HL-60/S4 treated with phorbol 12-myristate 13-acetate at 8.2 ng/mL for 4 days and 3 days (cell line): ENCODE results near the gene MRPL42.
"Not testable (repeated sequence)": the region's sequence is repeated elsewhere in the genome, so short reads cannot be mapped to it uniquely, and the experiment has no call there.

Experiments
- in situ Hi-C: fragments of 300-500 bp; cut with MboI; formaldehyde crosslinking; loops from 2 replicates; pipeline ENCODE4 v1.15.0; 2022; ENCODE audit warnings: low sequenced_read_pairs

Gene MRPL42

DNA sequence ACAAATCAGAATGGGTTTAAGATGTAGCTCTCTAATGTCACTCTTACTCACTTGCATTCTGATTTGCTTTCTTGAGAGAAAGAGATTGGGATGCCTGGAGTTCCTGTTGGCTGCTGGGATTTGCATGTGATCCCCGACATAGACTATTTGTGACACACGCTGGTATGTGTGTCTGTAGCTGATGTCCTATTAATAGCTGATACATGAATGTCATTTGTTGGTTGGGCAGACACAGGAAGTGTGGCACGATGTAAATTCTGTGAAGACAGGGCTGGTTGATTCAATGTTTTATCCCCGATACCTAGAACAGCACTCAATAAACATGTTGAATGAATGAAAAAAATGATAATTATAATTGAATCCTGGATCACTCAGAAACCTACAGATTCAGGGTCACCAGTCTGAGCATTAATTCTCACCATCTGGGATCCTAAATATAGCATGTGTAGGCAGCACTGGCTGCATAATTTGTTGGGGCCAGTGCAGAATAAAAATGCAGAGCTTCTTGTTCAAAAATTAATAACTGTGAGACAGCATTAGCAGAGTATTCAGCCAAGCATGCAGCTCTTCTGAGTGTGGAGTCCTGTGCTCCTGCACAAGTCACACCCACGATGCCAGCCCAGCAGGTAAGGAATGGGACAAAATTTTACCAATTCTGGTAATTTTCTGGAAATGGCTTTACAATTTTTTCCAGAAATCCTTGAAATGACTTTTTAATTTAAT is 69.6 kb downstream of the MRPL42 start:
- in situ Hi-C loops: no loop called here

- in situ Hi-C loops: no loop called here
Observed at GRCh38 chr12:93537769-93538168, 70.5 kb downstream of the MRPL42 start.

- in situ Hi-C loops: no loop called here
Observed at GRCh38 chr12:93539821-93540220, 72.5 kb downstream of the MRPL42 start.

- in situ Hi-C loops: no loop called here
Observed at GRCh38 chr12:93540466-93540865, 73.2 kb downstream of the MRPL42 start.

- in situ Hi-C loops: no loop called here
Observed at GRCh38 chr12:93541578-93542225, 74.4 kb downstream of the MRPL42 start.

DNA sequence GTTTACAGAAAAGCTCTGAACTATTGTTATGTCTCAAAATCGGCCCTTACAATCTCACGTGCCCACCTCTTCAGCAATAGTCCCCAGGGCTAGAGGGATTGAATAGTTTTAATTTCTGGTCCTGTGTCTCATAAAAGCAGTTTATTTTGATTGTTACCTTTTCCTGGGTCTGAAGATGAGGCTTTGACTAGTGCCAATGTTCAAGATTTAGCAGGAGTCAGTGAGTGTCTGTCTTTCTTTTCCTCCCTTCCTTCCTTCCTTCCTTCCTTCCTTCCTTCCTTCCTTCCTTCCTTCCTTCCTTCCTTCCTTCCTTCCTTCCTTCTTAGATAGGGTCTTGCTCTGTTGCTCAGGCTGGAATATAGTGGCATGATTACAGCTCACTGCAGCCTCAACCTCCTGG is 80.5 kb downstream of the MRPL42 start:
- in situ Hi-C loops: no loop called here

- in situ Hi-C loops: no loop called here
Observed at GRCh38 chr12:93549174-93549573, 81.9 kb downstream of the MRPL42 start.

DNA sequence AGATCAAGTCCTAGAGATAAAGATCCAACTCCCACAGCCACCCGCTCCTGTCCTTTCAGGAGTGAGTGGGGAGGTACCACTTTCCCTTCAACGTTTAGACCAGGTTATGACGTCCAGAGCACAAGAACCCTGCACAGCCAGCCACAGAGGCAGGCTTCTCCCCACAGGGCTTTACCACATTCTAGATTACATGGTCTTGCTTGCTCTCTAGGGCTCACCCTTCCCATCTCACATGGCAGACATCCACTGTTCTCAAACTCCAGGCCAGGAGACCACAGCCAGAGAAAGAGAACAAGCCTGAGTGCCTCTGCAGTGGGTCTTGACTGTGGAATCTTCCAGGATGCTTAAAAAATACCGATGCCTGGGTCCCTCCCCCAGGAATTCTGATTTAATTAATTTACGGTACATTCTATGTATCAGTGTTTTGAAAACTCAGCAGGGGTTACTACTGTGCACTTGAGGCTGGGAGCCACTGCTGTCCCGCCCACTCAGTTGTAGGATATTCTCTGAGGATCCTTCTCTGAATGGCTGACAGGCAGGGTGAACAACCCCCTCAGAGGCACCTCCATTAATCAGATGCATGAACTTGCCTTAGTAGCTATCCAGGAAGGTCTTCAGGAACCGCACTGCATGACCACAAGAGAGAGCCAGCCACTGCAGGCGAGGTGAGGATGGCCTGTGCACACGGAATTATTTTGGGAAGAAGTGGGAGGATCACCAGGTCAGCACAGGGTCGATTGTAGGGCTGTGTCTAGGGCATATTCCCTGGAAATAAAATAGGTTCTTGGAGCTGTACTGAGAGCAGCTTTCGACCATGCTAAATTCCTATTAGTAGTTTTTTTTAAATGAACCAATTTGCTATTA is 83.7 kb downstream of the MRPL42 start:
- in situ Hi-C loops: no loop called here

GRCh38 chr12:93552427-93552826 is 85.1 kb downstream of the MRPL42 start:
- in situ Hi-C loops: no loop called here

GRCh38 chr12:93557879-93558278 is 90.6 kb downstream of the MRPL42 start:
- in situ Hi-C loops: not testable (repeated sequence)

DNA sequence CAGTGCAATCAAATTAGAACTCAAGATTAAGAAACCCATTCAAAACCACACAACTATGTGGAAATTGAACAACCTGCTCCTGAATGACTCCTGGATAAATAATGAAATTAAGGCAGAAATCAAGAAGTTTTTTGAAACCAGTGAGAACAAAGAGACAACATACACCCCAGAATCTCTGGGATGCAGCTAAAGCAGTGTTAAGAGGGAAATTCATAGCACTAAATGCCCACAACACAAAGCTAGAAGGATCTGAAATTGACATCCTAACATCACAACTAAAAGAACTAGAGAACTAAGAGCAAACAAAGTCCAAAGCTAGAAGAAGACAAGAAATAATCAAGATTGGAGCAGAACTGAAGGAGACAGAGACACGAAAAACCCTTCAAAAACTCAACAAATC is 91.4 kb downstream of the MRPL42 start:
- in situ Hi-C loops: not testable (repeated sequence)

GRCh38 chr12:93563807-93564538 is 96.7 kb downstream of the MRPL42 start:
- in situ Hi-C loops: no loop called here

DNA sequence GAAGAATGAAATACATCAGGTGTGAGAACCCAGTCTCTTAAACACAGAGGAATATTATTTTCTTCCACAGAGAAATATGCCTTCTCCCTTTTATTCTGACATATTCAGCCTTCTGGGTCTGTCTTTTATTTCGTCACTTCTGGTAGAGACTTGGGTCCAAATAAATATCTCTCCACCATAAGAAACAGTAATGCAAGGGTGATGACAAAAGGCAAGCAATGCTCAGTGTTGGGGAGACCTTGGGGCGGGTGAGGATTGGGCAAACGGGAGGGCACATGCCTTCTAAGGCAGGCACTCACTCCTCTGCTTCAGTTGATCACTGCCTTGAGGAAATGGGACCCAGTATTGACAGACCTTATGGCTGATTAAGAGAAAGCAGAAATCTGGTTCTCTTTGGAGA is 98.4 kb downstream of the MRPL42 start:
- in situ Hi-C loops: no loop called here
